RPMI8226 (cell line): ENCODE results near the gene CYP19A1.

ENCODE experiments used
- DNase-seq: peaks from one replicate; pipeline ENCODE4 v3.0.0-alpha.2; 2015

CYP19A1 gene

GRCh38 chr15:51322621-51323296 is 15.6 kb downstream of the CYP19A1 start:
- no peak for DNase-seq

GRCh38 chr15:51321316-51321715 is 17.1 kb downstream of the CYP19A1 start:
- DNase-seq, result no peak

- no peak for DNase-seq
Measured at GRCh38 chr15:51320843-51321242, 17.6 kb downstream of the CYP19A1 start.

- DNase-seq, result no peak
Measured at GRCh38 chr15:51319539-51319938, 18.9 kb downstream of the CYP19A1 start.

GRCh38 chr15:51318382-51319150 is 19.8 kb downstream of the CYP19A1 start:
- DNase-seq, result no peak

GRCh38 chr15:51316636-51317035 is 21.8 kb downstream of the CYP19A1 start:
- DNase-seq, result no peak

GRCh38 chr15:51315726-51316125 is 22.7 kb downstream of the CYP19A1 start:
- DNase-seq, result no peak

- DNase-seq, result no peak
Measured at GRCh38 chr15:51314391-51315337, 23.7 kb downstream of the CYP19A1 start.

GRCh38 chr15:51313644-51314280 is 24.6 kb downstream of the CYP19A1 start:
- DNase-seq, result no peak

GRCh38 chr15:51313074-51313393 is 25.4 kb downstream of the CYP19A1 start:
- DNase-seq, result no peak

- no peak for DNase-seq
Measured at GRCh38 chr15:51312166-51313073, 26.0 kb downstream of the CYP19A1 start.

- no peak for DNase-seq
Measured at GRCh38 chr15:51311510-51311909, 26.9 kb downstream of the CYP19A1 start.

- no peak for DNase-seq
Measured at GRCh38 chr15:51310064-51310463, 28.3 kb downstream of the CYP19A1 start.

- no peak for DNase-seq
Measured at GRCh38 chr15:51307811-51308210, 30.6 kb downstream of the CYP19A1 start.

- no peak for DNase-seq
Measured at GRCh38 chr15:51307325-51307724, 31.1 kb downstream of the CYP19A1 start.

GRCh38 chr15:51303462-51303980 is 34.9 kb downstream of the CYP19A1 start:
- no peak for DNase-seq

GRCh38 chr15:51302480-51302879 is 35.9 kb downstream of the CYP19A1 start:
- no peak for DNase-seq

GRCh38 chr15:51299187-51300015 is 39.0 kb downstream of the CYP19A1 start:
- DNase-seq, result no peak

GRCh38 chr15:51298620-51299019 is 39.8 kb downstream of the CYP19A1 start:
- DNase-seq, result no peak

- no peak for DNase-seq
Measured at GRCh38 chr15:51290720-51291119, 47.7 kb downstream of the CYP19A1 start.

GRCh38 chr15:51289290-51289689 is 49.1 kb downstream of the CYP19A1 start:
- no peak for DNase-seq
